HEK293T (cell line): ENCODE results near the gene USP30.

ENCODE experiments used
- ARNT ChIP-seq: fragments of 450-650 bp; IDR thresholded peaks from 2 replicates; pipeline ENCODE4 v1.6.1; 2017; ENCODE audit warnings: mild to moderate bottlenecking
- BHLHE40 ChIP-seq: fragments of 450-650 bp; IDR thresholded peaks from 2 replicates; pipeline ENCODE4 v1.6.1; 2016; ENCODE audit warnings: mild to moderate bottlenecking, moderate library complexity, borderline replicate concordance
- CTBP1 ChIP-seq: fragments of 450-650 bp; IDR thresholded peaks from 2 replicates; pipeline ENCODE4 v1.6.1; 2016; ENCODE audit warnings: borderline replicate concordance
- FOXA1 ChIP-seq: fragments of 450-650 bp; IDR thresholded peaks from 2 replicates; pipeline ENCODE4 v1.6.1; 2016; ENCODE audit warnings: mild to moderate bottlenecking
- FOXK2 ChIP-seq: fragments of 450-650 bp; IDR thresholded peaks from 2 replicates; pipeline ENCODE4 v1.6.1; 2016; ENCODE audit warnings: mild to moderate bottlenecking
- FOXM1 ChIP-seq: fragments of 450-650 bp; IDR thresholded peaks from 2 replicates; pipeline ENCODE4 v1.6.1; 2017; ENCODE audit warnings: mild to moderate bottlenecking, borderline replicate concordance
- L3MBTL2 ChIP-seq: fragments of 450-650 bp; conservative IDR thresholded peaks from 2 replicates; pipeline ENCODE4 v1.6.1; 2016; ENCODE audit warnings: mild to moderate bottlenecking
- LEF1 ChIP-seq: fragments of 450-650 bp; IDR thresholded peaks from 2 replicates; pipeline ENCODE4 v1.6.1; 2017; ENCODE audit warnings: mild to moderate bottlenecking, borderline replicate concordance
- PKNOX1 ChIP-seq: fragments of 450-650 bp; IDR thresholded peaks from 2 replicates; pipeline ENCODE4 v1.6.1; 2016
- SP1 ChIP-seq: fragments of 450-650 bp; IDR thresholded peaks from 2 replicates; pipeline ENCODE4 v1.6.1; 2017
- SUZ12 ChIP-seq: fragments of 450-650 bp; IDR thresholded peaks from 2 replicates; pipeline ENCODE4 v1.6.1; 2016; ENCODE audit warnings: mild to moderate bottlenecking
- TARDBP ChIP-seq: fragments of 450-650 bp; IDR thresholded peaks from 2 replicates; pipeline ENCODE4 v1.6.1; 2016
- ZNF384 ChIP-seq: fragments of 450-650 bp; IDR thresholded peaks from 2 replicates; pipeline ENCODE4 v1.6.1; 2016

GRCh38 chr12:109105176-109105575, 52.8 kb downstream of the USP30 start:
- TF ChIP-seq LEF1 (no peak), CTBP1 (no peak), FOXK2 (no peak), SUZ12 (no peak), BHLHE40 (no peak), SP1 (no peak), FOXM1 (no peak), FOXA1 (no peak), PKNOX1 (no peak), L3MBTL2 (no peak), ARNT (no peak), TARDBP (no peak), ZNF384 (no peak)
